ENCODE measurements around the gene FBLN7. TPM values are rescaled to one million over a fixed set of nuclear protein-coding genes. Genes with fewer than 3 reads are reported as not detected.
A peak's percentile ranks its signal among the peaks of the same experiment; 100 is the strongest.

FBLN7 gene
- total RNA-seq, 1 donor from 2014 or later: 1.0 TPM

DNA sequence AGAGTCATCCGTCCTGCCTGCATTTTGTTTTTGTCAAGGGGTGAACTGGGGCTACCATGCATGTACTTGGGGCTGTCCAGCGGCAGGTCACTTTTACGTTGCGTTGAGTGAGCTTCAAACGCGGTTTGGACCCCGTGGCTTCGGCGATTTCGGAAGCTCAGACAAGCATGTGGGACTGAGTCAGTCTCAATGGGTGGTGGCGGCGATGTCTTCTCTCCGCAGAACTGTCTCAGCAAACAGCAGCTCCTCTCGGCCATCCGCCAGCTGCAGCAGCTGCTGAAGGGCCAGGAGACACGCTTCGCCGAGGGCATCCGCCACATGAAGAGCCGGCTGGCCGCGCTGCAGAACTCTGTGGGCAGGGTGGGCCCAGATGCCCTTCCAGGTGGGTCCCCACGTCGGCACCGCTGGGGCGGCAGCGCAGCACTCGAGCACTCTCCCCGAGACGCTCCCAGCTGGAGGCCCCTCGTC is 21.3 kb downstream of the FBLN7 start:
- H3K27ac Mint-ChIP-seq (ENCODE audit: unreplicated experiment): no peak overlapping the region
- H3K9me3 Mint-ChIP-seq (ENCODE audit: low read depth): no peaks in the 10 kb centered on the region
- no peaks in the 10 kb centered on the region for H3K27me3 Mint-ChIP-seq (ENCODE audit: low read depth)
- TF ChIP-seq, protein P1, sequence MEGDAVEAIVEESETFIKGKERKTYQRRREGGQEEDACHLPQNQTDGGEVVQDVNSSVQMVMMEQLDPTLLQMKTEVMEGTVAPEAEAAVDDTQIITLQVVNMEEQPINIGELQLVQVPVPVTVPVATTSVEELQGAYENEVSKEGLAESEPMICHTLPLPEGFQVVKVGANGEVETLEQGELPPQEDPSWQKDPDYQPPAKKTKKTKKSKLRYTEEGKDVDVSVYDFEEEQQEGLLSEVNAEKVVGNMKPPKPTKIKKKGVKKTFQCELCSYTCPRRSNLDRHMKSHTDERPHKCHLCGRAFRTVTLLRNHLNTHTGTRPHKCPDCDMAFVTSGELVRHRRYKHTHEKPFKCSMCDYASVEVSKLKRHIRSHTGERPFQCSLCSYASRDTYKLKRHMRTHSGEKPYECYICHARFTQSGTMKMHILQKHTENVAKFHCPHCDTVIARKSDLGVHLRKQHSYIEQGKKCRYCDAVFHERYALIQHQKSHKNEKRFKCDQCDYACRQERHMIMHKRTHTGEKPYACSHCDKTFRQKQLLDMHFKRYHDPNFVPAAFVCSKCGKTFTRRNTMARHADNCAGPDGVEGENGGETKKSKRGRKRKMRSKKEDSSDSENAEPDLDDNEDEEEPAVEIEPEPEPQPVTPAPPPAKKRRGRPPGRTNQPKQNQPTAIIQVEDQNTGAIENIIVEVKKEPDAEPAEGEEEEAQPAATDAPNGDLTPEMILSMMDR (IDR thresholded peaks at IDR 0.05): no peak
- H3K4me1 Mint-ChIP-seq (ENCODE audit: low read depth): peaks cover 4% of the 10 kb centered on the region
- peak; percentile 67 for DNase-seq (ENCODE audit: low spot score)
- H3K36me3 Mint-ChIP-seq (ENCODE audit: low read depth): no peaks in the 10 kb centered on the region
- H3K4me3 Mint-ChIP-seq (ENCODE audit: unreplicated experiment): no peak overlapping the region

DNA sequence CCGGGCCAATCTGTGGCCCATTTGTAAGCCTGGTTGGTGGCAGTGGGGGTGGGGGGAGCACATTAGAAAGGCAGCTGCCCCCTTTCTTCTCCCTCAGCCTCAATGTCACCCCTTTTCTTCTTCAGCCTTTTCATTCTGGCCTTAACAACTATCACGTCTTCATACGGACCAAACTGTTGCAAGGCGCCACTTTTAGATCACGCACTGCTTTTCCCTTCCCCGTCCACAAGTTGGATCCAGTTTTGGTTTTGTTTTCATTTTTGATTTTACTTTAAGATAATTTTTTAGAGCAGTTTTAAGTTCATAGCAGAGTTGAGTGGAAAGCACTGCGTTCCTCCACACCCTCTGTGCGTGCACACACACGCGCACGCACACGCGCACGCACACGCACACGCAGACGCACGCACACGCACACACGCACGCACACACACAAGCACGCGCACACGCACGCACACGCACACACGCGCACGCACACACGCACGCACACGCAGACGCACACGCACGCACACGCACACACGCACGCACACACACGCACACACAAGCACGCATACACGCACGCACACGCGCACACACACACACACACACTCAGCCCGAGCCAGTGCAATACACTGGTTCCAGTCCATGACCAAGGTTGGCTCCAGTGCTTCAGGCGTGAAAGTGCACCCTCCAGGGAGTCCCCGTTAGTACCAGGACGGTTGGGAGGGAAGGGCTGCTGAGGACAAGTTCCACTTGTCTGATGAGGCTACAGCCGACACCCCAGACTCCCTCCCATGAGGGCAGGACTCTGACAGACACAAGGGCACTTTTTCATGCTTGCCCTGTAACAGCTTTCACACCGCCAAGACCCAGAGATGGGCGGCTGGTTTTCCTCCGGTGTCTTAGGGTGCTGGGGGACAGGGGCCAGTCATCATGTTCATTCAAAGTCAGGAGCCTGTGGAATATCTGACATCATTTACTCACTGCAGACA is 22.4 kb downstream of the FBLN7 start:
- TF ChIP-seq, protein P1 (IDR thresholded peaks at IDR 0.05): no peak
- no peaks in the 10 kb centered on the region for H3K9me3 Mint-ChIP-seq (ENCODE audit: low read depth)
- H3K4me3 Mint-ChIP-seq (ENCODE audit: unreplicated experiment): no peak overlapping the region
- H3K36me3 Mint-ChIP-seq (ENCODE audit: low read depth): no peaks in the 10 kb centered on the region
- peak; percentile 61 for DNase-seq (ENCODE audit: low spot score)
- H3K27me3 Mint-ChIP-seq (ENCODE audit: low read depth): no peaks in the 10 kb centered on the region
- H3K4me1 Mint-ChIP-seq (ENCODE audit: low read depth): peaks cover 4% of the 10 kb centered on the region
- H3K27ac Mint-ChIP-seq (ENCODE audit: unreplicated experiment): no peak overlapping the region

DNA sequence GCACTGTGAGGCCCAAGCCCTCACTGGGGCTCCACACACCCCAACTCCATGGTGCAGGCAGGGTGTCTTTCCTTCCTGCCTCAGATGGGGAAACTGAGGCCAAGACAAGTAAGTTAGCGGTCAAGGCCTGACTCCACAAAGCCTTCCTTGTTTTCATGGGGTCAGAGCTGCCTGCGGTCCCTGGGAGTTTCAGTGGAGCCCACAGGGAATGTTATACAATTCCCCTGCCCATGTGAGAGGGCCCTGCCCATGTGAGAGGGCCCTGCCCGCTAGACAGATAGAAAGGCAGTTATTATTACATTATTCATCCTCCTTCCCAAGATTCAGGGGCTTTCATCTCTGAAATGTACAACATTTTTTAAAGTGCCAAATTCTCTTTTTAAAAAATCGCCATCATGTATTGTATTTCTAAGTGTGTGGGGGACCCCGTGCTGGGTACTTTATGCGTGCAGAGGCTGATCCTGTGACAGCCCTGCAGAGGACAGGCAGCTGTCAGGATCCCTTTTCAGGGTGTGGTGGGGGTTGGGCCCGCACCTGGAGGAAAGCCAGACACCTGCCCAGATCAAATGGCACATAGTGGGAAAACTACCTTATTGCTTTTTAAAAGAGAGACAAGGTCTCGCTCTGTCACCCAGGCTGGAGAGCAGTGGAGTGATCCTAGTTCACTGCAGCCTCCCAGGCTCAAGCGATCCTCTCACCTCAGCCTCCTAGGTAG is 23.4 kb downstream of the FBLN7 start:
- no peaks in the 10 kb centered on the region for H3K9me3 Mint-ChIP-seq (ENCODE audit: low read depth)
- peak; percentile 42 for DNase-seq (ENCODE audit: low spot score)

DNA sequence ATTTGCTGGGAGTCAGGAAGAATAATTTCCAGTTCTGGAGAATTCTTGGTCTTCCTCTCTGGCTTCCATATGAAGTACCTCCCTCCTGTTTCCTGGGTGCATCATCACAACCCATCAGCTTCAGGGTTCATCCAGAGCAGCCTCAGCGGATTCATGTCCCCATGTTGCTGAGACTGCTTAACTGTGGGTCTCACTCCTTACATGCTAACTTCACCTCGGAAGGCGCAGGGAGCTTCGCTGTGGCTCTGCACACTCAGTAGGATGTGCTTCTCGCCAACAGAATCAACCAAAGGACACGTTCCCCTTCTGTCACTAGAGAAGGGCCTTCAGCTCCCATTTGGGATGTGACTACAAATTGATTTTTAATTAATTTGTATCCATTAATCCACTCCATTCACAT is 24.2 kb downstream of the FBLN7 start:
- peak; percentile 14 for DNase-seq (ENCODE audit: low spot score)
- Mint-ChIP-seq H3K9me3 (ENCODE audit: low read depth) (no peaks in the 10 kb centered on the region), H3K27ac (ENCODE audit: unreplicated experiment) (no peak overlapping the region), H3K4me3 (ENCODE audit: unreplicated experiment) (no peak overlapping the region), H3K4me1 (ENCODE audit: low read depth) (peaks cover 4% of the 10 kb centered on the region), H3K36me3 (ENCODE audit: low read depth) (no peaks in the 10 kb centered on the region), H3K27me3 (ENCODE audit: low read depth) (no peaks in the 10 kb centered on the region)
- TF ChIP-seq, protein P1 (IDR thresholded peaks at IDR 0.05): no peak

More for the DNA sequence above, 23.4 kb downstream of the FBLN7 start:
- Mint-ChIP-seq H3K27ac (ENCODE audit: unreplicated experiment) (no peak overlapping the region), H3K27me3 (ENCODE audit: low read depth) (no peaks in the 10 kb centered on the region), H3K36me3 (ENCODE audit: low read depth) (no peaks in the 10 kb centered on the region), H3K4me3 (ENCODE audit: unreplicated experiment) (no peak overlapping the region), H3K4me1 (ENCODE audit: low read depth) (peaks cover 4% of the 10 kb centered on the region)
- TF ChIP-seq, protein P1 (IDR thresholded peaks at IDR 0.05): no peak

DNA sequence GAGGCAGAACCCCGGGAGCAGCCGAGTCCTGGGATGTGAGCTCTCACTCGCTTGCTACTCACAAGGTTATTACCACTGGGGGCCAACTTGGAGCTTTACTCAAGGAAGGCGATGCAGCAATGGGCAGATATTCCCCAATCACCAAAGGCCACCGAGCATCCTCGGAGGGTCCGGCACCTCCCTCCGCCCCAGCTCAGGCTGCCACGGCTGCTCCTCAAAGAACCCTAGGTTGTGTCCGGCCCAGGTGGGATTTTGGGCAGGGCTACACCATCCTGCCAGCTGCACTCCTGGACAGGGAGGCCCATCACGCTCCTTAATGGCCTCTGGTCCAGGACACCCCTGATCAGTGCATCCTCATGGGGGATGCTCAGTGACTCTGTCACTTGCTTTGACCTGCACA is 24.8 kb downstream of the FBLN7 start:
- no peak overlapping the region for H3K27ac Mint-ChIP-seq (ENCODE audit: unreplicated experiment)
- no peak overlapping the region for H3K4me3 Mint-ChIP-seq (ENCODE audit: unreplicated experiment)
- H3K36me3 Mint-ChIP-seq (ENCODE audit: low read depth): no peaks in the 10 kb centered on the region
- no peaks in the 10 kb centered on the region for H3K9me3 Mint-ChIP-seq (ENCODE audit: low read depth)
- peaks cover 4% of the 10 kb centered on the region for H3K4me1 Mint-ChIP-seq (ENCODE audit: low read depth)
- DNase-seq (ENCODE audit: low spot score): peak; percentile 61
- TF ChIP-seq, protein P1 (IDR thresholded peaks at IDR 0.05): no peak
- H3K27me3 Mint-ChIP-seq (ENCODE audit: low read depth): no peaks in the 10 kb centered on the region
